GM19043 (cell line): ENCODE data around the gene GALNT2.

Experiments used
- ATAC-seq: cut with Tn5 transposase; IDR thresholded peaks from one replicate; pipeline ENCODE4 v1.9.1; 2021; ENCODE audit warnings: low read depth; ENCODE audit not compliant: unreplicated experiment

GALNT2 gene

GRCh38 chr1:230087028-230087716 is 20.1 kb downstream of the GALNT2 start:
- ATAC-seq, result no peak

- ATAC-seq, result no peak
Observed at GRCh38 chr1:230087717-230088105, 20.7 kb downstream of the GALNT2 start.

DNA sequence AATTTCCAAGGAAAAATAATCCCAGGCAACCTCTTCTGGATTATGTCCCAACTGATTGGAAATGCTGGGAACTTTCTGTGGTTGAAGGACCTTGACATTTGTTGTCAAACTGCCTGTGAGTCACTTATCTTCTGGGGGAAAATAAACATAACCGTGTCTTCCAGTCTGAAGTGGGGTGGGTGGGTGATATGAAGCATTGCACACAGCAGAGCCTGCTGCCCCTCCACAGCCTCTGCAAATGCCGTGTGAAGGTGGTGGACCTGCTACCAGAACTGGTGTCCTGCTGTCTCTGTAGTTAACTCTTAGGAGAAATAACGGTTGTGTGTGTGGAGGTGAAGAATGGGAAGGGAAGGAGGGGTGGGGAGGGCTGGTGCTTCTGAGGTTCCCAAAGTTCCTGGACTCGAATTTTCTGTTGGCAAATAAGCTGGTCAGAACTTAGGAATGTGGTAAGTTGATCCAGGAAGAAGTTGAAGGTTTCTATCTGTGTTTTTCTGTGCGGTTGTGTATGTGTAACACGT is 23.2 kb downstream of the GALNT2 start:
- ATAC-seq, result no peak

GRCh38 chr1:230091473-230092231 is 24.6 kb downstream of the GALNT2 start:
- ATAC-seq, result no peak

GRCh38 chr1:230094746-230095145 is 27.7 kb downstream of the GALNT2 start:
- no peak for ATAC-seq

GRCh38 chr1:230095938-230096337 is 28.9 kb downstream of the GALNT2 start:
- no peak for ATAC-seq

- ATAC-seq, result no peak
Observed at GRCh38 chr1:230097370-230097769, 30.3 kb downstream of the GALNT2 start.

DNA sequence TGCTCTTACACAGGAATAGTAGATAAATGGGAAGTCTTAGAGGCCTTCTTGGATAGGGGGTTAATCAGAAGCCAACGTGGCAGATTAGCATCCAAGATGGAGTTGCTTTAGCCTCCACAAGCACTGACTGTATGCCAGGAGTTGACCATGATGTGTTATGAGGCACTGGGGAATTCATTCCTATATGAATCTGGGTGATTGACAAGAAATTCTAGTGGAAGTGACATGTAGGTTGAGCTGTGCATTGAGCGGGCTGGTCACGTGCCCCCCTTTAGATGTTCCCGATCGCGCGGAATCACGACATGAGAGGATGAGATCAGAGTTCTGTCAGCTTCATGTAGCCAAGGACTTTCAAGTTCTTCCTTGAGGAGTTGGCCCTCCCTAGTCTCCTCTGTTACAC is 31.7 kb downstream of the GALNT2 start:
- ATAC-seq, result no peak

DNA sequence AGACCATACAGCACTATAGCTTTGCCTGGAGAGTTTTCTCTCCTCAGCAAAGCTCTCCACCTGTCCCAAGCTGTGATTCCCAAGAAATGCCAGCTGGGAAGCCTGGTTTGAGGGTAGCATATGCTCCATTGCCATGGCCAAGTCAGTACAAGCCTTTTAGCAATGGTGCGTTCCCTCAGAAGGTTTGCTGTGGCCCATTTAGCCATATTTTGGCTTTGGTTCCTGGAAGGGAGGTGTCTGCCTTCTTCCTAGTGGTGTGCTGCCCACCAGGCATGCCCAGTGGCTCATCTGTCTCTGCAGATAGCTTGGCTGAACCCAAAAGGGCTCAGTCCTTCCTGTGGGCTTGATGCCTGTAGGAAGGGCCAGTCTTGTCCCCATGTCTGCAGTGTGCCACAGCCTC is 32.4 kb downstream of the GALNT2 start:
- ATAC-seq, result no peak

GRCh38 chr1:230100932-230101331 is 33.9 kb downstream of the GALNT2 start:
- no peak for ATAC-seq

- no peak for ATAC-seq
Observed at GRCh38 chr1:230101556-230101955, 34.5 kb downstream of the GALNT2 start.

- ATAC-seq, result no peak
Observed at GRCh38 chr1:230102046-230102445, 35.0 kb downstream of the GALNT2 start.

DNA sequence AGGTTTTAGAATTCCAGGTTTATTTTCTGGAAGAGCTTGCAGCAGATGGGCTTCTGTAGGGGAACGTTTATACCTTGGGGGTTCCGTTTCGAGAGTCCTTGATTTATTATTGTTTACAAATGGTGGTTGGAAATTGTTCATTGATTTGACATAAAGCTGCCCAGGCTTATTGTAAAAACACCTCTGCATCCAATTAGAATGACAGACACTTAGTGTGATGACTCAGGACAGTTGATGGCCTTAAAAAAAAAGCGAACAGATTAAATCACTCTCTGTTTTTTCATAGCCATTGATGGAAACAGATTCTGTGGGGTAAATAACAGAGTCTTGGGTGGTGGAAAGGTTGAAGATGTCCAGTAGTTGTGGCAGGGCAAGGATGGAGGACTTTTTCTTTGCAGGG is 35.4 kb downstream of the GALNT2 start:
- ATAC-seq, result no peak

DNA sequence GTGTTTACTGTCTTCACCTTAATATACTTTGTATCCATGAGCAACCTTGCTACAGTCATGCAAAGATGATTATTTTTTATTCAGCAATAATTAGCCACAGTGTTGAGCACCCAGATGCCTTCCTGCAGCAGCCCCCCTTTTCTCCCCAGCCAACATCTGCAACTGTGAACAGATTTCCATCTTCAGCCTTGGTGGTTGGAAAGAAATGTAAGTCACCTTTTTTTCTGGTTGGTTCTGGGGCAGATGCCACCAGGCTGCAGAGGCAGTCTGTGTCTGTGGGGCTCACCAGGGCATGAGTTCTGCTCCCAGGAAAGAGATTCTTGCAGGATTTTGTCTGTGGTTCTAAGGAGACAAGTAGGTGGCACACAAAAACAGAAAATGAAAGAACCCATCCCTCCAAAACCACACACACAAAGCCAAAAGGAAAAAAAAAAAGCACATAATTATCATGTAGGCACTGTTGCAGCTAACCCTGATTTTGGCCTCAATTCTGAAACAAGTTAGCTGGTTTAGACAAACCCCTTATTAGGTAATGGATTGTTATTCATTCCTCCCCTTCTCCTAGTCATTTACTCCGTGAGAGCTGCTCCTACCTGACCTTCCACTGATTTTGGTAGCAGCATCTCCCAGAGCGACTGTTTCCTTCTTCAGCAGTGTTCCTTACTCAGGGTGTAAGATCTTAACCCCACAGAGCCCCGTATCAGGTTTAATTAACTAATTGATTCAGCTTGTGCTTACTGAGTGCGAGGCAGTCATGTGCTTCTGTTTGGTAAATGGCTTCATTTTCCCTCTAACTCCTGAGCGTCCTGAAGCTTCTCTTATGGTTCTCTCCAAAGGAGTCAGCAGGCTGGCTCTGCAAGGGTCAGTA is 36.5 kb downstream of the GALNT2 start:
- no peak for ATAC-seq

DNA sequence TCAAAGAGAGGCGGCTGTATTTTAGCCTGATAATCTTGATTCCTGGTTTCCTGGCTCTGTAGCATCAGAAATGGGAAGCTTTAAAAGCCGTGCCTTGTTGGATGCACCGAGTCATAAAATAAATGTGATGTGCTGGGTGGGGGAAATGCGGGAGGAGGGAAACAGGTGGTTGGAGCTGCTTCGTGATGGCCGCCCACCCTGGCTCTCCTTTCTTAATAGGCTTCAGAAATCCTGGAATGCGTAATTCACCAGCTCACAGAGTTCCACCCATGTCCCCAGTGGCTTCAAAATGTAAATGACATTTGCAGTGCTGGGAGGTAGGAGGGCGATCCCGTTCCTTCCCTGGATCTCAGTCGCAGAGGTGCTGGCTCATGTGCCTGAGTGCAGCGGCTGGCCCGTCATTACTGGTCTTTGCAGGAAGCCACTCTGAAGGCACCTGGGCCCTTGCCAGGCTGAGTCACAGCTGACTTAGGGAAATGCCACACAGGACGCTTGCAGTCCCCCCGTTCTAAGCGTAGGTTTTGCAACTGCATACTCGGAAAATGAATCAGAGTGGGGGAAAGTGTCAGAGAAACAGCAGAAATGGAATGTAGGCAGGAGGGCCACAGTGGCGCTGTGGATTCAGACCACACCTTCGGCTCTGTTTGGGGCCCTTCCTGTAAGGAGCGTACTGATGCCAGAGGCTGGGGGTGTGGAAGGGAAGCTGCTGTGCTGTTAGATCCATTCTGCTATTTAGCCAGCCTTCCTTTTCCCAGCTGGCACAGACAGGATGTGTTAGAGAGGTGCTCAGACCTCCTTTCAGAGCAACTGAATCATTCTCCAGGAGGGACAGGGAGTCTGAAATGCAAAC is 37.6 kb downstream of the GALNT2 start:
- ATAC-seq, result peak; percentile 30

- no peak for ATAC-seq
Observed at GRCh38 chr1:230105245-230105753, 38.3 kb downstream of the GALNT2 start.

DNA sequence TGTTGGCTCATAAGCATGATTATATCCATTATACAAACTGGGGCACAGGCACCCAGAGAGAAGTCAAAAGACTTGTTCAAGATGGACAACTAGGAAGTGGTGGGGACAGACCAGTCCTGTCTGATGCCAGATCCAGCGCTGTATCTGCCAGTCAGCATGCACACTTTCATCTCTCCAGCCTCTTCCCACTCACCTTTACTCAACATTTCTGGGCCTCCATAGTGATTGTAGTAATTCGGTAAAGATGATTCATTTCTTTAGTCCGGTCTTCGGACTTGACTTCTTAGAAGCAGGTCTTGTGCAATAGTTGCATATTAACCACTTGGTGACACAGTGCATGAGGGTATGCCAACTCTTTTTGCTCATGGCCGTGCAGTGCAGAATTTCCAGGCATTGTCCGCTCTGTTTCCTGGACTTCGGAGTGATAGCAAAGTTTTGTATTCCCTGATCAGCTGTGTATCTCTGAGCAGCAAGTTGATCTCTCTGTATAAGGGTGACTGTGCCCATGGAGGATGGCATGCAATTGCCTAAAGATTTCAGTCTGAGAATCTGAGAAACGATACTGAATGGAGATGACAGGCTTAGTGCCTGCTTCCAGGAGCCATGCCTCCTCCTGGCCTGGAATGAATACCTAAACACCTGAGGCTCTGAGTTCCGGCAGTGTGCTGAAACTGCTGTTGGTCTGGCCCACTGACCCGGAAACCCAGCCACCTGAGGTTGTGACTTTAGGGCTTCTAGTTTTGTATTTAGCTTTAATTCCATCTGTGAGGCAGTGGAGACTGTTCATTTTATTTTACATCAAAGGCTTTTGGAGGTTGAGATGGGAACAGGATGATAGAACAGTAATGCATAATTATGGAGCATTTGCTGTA is 39.0 kb downstream of the GALNT2 start:
- peak; percentile 25 for ATAC-seq

DNA sequence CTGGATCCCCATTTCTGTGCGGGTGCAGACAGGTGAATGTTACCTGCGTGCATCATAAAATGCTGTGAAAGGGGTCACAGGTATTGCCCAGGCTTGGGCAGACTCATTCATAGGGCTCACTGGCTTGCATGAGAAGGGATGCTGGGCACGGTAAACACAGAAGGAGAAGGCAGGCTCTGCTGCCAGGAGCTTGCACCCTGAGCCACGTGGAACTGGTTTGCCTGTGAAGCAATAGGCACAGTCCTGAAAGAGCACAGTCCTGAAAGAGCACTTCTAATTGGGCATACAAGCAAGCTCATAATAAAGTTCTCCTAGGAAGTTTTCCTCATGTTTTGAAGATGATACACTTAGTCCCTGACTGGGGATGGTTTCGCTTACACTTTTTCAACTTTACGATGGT is 40.9 kb downstream of the GALNT2 start:
- ATAC-seq, result no peak

DNA sequence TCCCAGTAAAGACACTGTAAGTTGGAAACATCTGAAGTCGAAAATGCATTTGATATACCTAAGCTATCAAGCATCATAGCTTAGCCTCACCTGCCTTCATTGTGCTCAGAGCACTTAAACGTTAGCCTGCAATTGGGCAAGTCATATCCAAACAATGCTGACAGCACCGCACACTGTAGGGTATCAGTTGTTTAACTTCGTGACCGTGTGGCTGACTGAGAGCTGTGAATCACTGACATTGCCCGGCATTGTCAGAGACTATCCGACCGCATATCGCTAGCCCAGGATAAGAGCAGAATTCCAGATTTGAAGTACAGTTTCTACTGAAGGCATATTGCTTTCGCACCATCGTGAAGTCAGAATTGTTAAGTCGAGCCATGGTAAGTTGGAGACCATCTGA is 41.5 kb downstream of the GALNT2 start:
- ATAC-seq, result no peak
